Stimulated activated CD8-positive, alpha-beta memory T cell treated with anti-CD3 and anti-CD28 coated beads, Interleukin-15, amount 100 ng/mL, for 24 hours (primary cell): ENCODE data around the gene HOXA13.

ENCODE experiments used
- DNase-seq: peaks from one replicate; pipeline ENCODE4 v3.0.0-alpha.2; 2020; ENCODE audit warnings: low read depth

The HOXA13 gene

GRCh38 chr7:27199849-27200760 lies at the start of gene HOXA13:
HOXA13 (minus strand) TSS chr7:27200091; CDS start chr7:27200077, 14 bp downstream.
- no peak for DNase-seq

- no peak for DNase-seq
Observed at GRCh38 chr7:27248911-27249723, 49.2 kb upstream of the HOXA13 start.

- DNase-seq = no peak
Observed at GRCh38 chr7:27248427-27248806, 48.5 kb upstream of the HOXA13 start.

- no peak for DNase-seq
Observed at GRCh38 chr7:27247452-27248426, 47.8 kb upstream of the HOXA13 start.

GRCh38 chr7:27247000-27247399 lies 47.1 kb upstream of the HOXA13 start:
- DNase-seq = no peak

- DNase-seq = no peak
Observed at GRCh38 chr7:27245798-27246691, 46.2 kb upstream of the HOXA13 start.

GRCh38 chr7:27245124-27245797 lies 45.4 kb upstream of the HOXA13 start:
- no peak for DNase-seq

- DNase-seq = no peak
Observed at GRCh38 chr7:27244488-27245123, 44.7 kb upstream of the HOXA13 start.

- DNase-seq = no peak
Observed at GRCh38 chr7:27243340-27244163, 43.7 kb upstream of the HOXA13 start.

GRCh38 chr7:27242555-27243339 lies 42.9 kb upstream of the HOXA13 start, which contains the start of gene EVX1:
EVX1 (plus strand) TSS chr7:27242802; CDS start chr7:27243031, 229 bp downstream.
- DNase-seq = no peak

GRCh38 chr7:27242154-27242553 lies 42.3 kb upstream of the HOXA13 start:
- DNase-seq = no peak

GRCh38 chr7:27241189-27242056 lies 41.5 kb upstream of the HOXA13 start:
- no peak for DNase-seq

GRCh38 chr7:27240015-27240731 lies 40.3 kb upstream of the HOXA13 start:
- DNase-seq = no peak

- DNase-seq = no peak
Observed at GRCh38 chr7:27239387-27240014, 39.6 kb upstream of the HOXA13 start.

- no peak for DNase-seq
Observed at GRCh38 chr7:27238979-27239386, 39.1 kb upstream of the HOXA13 start.
